Neural progenitor cell (in vitro differentiated cells): Measurements from ENCODE around the gene UPK1A.

ENCODE experiments used
- CTCF ChIP-seq: fragments of 200-600 bp; sonication (generic); IDR thresholded peaks from 2 replicates; pipeline ENCODE4 v1.5.1; 2017; ENCODE audit warnings: antibody characterized with exemption, mild to moderate bottlenecking
- EZH2 ChIP-seq: fragments of 200-600 bp; sonication (generic); IDR thresholded peaks from 2 replicates; pipeline ENCODE4 v1.6.1; 2017; ENCODE audit warnings: antibody characterized with exemption, mild to moderate bottlenecking, moderate library complexity
- EZH2phosphoT487 ChIP-seq: fragments of 200-600 bp; sonication (generic); IDR thresholded peaks from 2 replicates; pipeline ENCODE4 v1.6.1; 2017; ENCODE audit warnings: antibody characterized with exemption

- no peak for TF ChIP-seq CTCF
- TF ChIP-seq EZH2, result no peak
- no peak for TF ChIP-seq EZH2phosphoT487
Measured at GRCh38 chr19:35712567-35713505, 46.5 kb downstream of the UPK1A start.
